HUES6 (cell line): ENCODE data around the gene HGFAC.

ENCODE experiments used
- H3K27ac ChIP-seq: 2 replicates; pipeline ENCODE4 v1.7.0; 2013; ENCODE audit warnings: low read depth, mild to moderate bottlenecking, low read length, inconsistent platforms
- H3K27me3 ChIP-seq: 2 replicates; pipeline ENCODE4 v1.6.1; 2013; ENCODE audit warnings: low read length; ENCODE audit not compliant: control insufficient read depth, insufficient read depth
- H3K36me3 ChIP-seq: 2 replicates; pipeline ENCODE4 v1.6.1; 2013; ENCODE audit warnings: low read length; ENCODE audit not compliant: control insufficient read depth, insufficient read depth
- H3K4me1 ChIP-seq: 2 replicates; pipeline ENCODE4 v1.6.1; 2013; ENCODE audit warnings: low read length; ENCODE audit not compliant: control insufficient read depth, insufficient read depth
- H3K4me3 ChIP-seq: 2 replicates; pipeline ENCODE4 v1.5.1; 2013; ENCODE audit warnings: low read depth, low read length
- H3K9ac ChIP-seq: one replicate; pipeline ENCODE4 v1.6.1; 2013; ENCODE audit warnings: mild to moderate bottlenecking, low read length
- H3K9me3 ChIP-seq: 2 replicates; pipeline ENCODE4 v1.6.1; 2013; ENCODE audit warnings: low read depth, low read length; ENCODE audit not compliant: control insufficient read depth, insufficient read depth

Gene HGFAC

DNA sequence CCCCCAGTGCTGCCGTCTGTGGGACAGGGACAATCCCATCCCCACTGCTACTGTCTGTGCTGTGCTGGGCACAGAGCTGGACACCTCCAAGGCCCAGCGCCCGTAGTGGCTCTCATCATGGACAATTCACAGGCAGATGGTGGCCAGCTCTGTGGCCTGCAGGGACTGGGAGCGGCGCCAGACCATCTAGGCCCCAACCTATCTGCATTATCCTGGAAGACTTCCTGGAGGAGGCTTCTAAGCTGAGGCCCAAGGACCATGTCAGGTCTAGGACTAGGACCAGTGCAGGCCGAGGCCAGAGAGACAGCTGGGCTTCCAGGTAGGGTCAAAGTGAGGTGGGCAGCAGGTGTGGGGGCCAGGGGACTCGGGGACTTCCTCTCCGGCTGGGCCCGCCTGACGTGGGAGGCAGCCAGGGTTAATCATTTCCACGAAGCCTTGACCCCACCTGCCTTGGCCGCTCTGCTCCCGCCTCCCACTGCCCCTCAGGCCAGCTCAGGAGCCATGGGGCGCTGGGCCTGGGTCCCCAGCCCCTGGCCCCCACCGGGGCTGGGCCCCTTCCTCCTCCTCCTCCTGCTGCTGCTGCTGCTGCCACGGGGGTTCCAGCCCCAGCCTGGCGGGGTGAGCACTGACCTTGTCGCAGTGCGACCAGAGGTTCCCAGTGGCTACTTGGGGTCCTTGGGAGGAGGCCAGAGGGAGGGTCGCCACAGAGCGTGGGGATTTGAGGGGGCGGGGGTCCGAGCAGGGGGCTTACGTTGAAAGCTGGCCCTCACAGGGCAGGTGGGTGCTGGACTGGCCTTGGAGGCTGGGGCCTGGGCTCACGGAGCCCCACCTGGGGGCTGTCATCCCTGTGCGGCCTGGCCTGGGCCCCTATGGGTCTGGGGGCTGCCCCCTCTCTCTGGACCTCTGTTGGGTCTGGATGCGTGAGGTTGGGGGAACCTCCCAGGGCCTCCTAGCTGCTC is at the start of gene HGFAC:
Gene HGFAC (plus strand): TSS at position 468 of the 959 bp plus-strand sequence. CDS start 34 bp downstream, at position 502.
- no peak within 1 kb of the TSS for H3K4me3 ChIP-seq
- no peak within 1 kb of the TSS for H3K9ac ChIP-seq
- no peaks in the 10 kb centered on the region for H3K9me3 ChIP-seq
- H3K27ac ChIP-seq, result no peak within 1 kb of the TSS
- H3K27me3 ChIP-seq, result no peaks in the 10 kb centered on the region
- no peaks in the 10 kb centered on the region for H3K36me3 ChIP-seq
- H3K4me1 ChIP-seq, result no peaks in the 10 kb centered on the region; the same call in 1 of the 2 replicates

DNA sequence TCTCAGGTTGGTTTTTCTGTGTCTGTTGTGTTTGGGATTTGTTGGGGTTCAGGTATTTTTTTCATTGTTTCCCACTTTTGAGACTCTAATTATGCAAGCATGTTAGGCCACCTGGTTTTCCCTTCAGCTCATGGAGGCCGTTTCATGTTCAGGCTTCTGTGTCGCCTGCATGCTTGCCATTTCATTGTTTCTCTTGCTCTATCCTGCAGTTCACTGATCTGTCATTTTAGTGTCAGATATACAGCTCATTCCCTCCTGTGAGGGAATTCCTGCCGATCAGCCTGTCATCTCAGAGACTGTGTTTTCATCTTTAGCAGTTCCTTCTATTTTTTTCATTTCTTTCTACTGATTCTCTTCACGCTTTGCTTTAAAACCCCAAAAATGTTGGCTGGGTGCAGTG is 49.4 kb upstream of the HGFAC start:
- no peak overlapping the region for H3K4me3 ChIP-seq
- H3K27ac ChIP-seq, result no peak overlapping the region
- H3K27me3 ChIP-seq, result no peaks in the 10 kb centered on the region
- no peak overlapping the region for H3K9ac ChIP-seq
- H3K4me1 ChIP-seq, result peaks cover 45% of the 10 kb centered on the region
- 0 out of 2 replicates have a peak, but pooled peaks cover 6% of the 10 kb centered on the region for H3K9me3 ChIP-seq
- H3K36me3 ChIP-seq, result no peaks in the 10 kb centered on the region

DNA sequence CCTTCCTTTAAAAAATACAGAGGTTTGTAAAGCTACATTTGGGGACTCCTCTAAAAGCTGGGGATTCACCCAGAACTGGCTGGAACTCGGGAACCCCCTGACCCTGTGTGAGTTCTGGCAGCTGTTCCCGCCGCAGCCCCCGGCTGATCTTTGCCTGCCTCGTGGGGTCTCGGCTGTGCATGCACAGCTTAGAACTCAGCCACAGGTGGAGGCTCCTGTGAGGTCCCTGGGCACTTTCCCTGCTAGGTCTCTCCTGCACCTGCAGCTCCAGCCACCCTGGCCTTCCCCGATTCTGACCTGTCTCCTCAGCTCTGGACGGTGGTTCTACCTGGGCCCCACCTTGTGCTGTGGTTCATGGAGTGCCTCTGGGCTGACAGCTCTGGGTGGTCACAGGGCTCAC is 48.6 kb upstream of the HGFAC start:
- no peak overlapping the region for H3K4me3 ChIP-seq
- H3K36me3 ChIP-seq, result no peaks in the 10 kb centered on the region
- no peak overlapping the region for H3K27ac ChIP-seq

DNA sequence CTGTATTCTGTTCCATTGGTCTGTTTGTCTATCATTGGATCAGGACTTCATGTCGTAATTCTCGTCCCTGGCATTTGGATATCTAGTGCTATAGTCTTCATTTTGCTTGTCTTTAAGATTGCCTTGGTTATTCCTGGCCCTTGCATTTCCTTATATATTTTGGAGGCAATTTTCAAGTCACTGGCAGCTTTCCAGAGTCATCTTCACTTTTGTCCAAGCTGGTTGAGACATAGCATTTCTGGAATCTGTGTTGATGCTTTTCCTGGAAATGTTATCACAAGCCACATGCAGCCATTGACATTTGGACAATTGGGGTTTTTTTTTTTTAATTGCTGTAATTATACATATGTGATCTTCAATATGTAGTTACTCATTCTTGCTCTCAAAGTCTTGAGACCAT is 45.2 kb upstream of the HGFAC start:
- 0 out of 2 replicates have a peak, but pooled peaks cover 6% of the 10 kb centered on the region for H3K9me3 ChIP-seq
- H3K4me1 ChIP-seq, result peaks cover 7% of the 10 kb centered on the region; the same call in 1 of the 2 replicates
- no peak overlapping the region for H3K27ac ChIP-seq
- H3K4me3 ChIP-seq, result no peak overlapping the region
- no peaks in the 10 kb centered on the region for H3K27me3 ChIP-seq
- H3K36me3 ChIP-seq, result no peaks in the 10 kb centered on the region
- H3K9ac ChIP-seq, result no peak overlapping the region

More for the DNA sequence above, 48.6 kb upstream of the HGFAC start:
- Histone ChIP-seq H3K9ac (no peak overlapping the region), H3K4me1 (peaks cover 37% of the 10 kb centered on the region), H3K9me3 (0 out of 2 replicates have a peak, but pooled peaks cover 6% of the 10 kb centered on the region), H3K27me3 (no peaks in the 10 kb centered on the region)

DNA sequence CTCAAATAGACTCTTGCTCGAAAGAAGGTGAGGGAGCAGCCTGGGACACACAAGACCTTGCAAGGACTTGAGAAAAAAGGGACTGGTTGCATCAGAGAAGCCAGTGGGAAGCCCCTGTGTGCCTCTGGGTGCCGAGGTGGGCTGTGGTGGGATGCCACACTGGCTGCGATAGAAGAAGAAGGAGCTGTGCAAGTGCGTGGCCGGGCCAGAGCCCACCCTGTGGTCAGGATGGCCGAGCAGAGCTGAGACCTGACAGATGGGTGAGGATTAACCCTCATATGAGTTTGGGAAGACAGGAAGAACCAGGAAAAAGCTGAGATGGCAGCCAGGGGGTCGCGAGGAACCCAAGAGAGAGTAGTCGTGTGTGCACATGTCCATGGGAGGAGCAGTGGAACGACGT is 44.6 kb upstream of the HGFAC start:
- no peaks in the 10 kb centered on the region for H3K36me3 ChIP-seq
- peaks cover 3% of the 10 kb centered on the region; the same call in 1 of the 2 replicates for H3K4me1 ChIP-seq
- H3K27me3 ChIP-seq, result no peaks in the 10 kb centered on the region
- no peak overlapping the region for H3K27ac ChIP-seq
- no peak overlapping the region for H3K9ac ChIP-seq
- H3K9me3 ChIP-seq, result 0 out of 2 replicates have a peak, but pooled peaks cover 6% of the 10 kb centered on the region
- H3K4me3 ChIP-seq, result no peak overlapping the region

DNA sequence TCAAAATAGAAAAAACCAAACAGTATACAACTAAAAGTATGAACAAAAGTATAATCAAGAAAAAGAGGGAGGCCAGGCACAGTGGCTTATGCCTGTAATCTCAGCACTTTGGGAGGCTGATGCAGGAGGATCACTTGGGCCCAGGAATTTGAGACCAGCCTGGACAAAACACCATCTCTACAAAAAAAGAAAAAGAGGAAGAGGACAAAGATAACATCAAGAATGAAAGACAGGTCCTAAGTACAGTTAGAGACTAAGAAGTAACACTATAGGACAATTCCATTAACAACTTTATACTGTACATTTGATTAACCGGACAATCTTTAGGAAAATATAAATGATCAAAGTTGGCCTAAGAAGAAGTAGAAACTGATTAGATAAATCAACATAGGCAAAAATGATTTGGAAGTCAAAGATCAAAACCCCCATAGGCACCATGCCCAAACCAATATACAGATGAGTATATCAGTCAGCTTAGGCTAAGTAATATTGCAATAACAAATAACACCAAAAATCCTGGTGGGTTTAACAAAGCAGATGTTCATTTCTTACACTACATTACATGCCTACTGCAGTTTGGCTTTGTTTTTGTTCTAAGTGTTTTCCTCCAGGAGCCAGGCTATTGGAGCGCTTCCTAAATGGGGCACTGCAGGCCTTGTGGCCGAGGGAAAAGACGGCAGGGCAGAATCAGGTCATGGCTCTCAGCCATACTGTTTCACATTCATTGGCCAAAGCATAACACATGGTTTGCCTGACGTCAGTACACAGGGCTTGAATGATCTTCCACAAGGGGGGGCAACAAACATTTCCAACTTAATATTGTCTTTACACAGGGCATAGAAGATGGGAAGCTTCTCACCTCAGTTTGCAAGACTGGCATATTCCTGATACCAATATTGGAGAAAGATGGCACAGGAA is 42.2 kb upstream of the HGFAC start:
- Histone ChIP-seq H3K36me3 (no peaks in the 10 kb centered on the region), H3K27ac (no peak overlapping the region), H3K4me3 (no peak overlapping the region), H3K9me3 (peaks cover 15% of the 10 kb centered on the region), H3K4me1 (no peaks in the 10 kb centered on the region), H3K27me3 (no peaks in the 10 kb centered on the region), H3K9ac (no peak overlapping the region)

DNA sequence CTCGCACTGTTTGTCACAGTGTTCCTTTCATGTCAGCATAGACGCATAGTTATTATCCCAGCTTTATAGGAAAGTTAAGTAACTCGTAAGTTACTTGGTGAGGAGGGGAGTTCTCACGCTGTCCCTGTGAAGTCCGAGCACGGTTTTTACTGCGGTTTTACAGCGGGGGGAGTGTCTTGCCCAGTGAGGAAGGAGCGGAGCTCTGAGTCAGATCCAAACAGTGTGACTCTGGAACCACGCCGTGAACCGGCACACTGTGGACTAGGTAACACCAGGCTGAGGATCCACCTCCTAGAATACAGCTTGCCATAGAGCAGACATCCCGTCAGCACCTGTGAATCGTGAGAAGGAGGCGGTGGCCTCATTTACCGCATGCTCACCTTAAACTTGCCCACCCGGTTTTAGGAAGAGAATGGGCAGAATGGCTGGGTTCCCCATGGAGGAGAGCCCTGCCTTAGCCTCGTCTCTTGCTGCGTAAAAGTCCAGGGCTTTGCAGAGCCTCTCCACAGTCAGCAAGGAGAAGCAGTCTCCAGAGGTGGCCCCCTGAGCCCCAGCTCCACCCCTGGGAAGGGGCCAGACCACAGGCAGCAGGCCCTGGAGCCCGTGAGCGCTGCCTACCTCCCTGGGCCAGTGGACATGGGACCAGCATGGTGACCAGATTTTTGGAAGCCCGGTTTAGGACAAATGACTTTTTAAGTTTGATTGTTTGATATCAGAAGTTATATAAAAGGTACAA is 40.2 kb upstream of the HGFAC start:
- no peaks in the 10 kb centered on the region for H3K4me1 ChIP-seq
- no peak overlapping the region for H3K27ac ChIP-seq
- no peak overlapping the region for H3K9ac ChIP-seq
- no peak overlapping the region for H3K4me3 ChIP-seq
- H3K36me3 ChIP-seq, result no peaks in the 10 kb centered on the region
- H3K9me3 ChIP-seq, result peaks cover 14% of the 10 kb centered on the region
- no peaks in the 10 kb centered on the region for H3K27me3 ChIP-seq

DNA sequence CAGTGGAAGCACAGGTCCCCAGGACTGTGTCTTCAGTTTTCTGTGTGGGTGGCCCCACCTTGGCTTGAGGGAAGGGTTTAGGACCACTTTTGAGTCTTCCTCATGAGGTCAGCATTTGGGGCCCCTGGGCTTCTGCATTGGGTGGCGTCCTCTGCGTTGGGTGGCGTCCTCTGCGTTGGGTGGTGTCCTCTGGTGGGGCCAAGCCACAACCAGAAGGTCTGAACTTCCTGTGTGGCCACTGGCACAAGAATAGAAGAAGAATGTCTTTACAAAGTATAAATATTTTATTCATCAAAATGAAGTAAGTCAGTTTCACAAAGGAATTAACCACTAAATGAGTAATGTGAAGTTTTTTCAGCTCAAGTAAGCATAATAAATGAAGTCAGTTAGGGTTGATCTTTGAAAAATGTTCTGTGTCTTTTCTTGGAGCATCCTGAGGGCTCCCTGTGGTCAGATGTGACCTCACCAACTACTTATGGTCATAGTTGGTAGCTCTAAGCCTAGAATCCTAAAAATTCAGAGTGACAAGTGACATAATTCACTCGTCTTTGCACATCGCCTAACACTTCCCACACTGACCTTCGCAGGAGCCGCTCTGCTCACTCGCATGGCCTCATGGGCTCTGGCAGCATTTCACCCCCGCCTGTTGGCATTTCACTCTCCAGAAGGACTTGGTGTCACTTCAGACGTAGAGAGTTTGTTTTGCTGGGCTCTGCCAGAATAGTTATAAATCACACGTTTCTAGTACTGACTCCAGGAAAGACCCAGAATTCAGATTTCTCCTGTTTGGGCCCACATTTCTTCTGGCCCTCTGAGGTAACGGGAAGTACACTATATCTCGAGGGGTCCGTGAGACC is 39.0 kb upstream of the HGFAC start:
- H3K9ac ChIP-seq, result no peak overlapping the region
- H3K27me3 ChIP-seq, result no peaks in the 10 kb centered on the region
- H3K9me3 ChIP-seq, result peaks cover 13% of the 10 kb centered on the region
- no peak overlapping the region for H3K4me3 ChIP-seq
- H3K4me1 ChIP-seq, result no peaks in the 10 kb centered on the region
- H3K36me3 ChIP-seq, result no peaks in the 10 kb centered on the region
- no peak overlapping the region for H3K27ac ChIP-seq

DNA sequence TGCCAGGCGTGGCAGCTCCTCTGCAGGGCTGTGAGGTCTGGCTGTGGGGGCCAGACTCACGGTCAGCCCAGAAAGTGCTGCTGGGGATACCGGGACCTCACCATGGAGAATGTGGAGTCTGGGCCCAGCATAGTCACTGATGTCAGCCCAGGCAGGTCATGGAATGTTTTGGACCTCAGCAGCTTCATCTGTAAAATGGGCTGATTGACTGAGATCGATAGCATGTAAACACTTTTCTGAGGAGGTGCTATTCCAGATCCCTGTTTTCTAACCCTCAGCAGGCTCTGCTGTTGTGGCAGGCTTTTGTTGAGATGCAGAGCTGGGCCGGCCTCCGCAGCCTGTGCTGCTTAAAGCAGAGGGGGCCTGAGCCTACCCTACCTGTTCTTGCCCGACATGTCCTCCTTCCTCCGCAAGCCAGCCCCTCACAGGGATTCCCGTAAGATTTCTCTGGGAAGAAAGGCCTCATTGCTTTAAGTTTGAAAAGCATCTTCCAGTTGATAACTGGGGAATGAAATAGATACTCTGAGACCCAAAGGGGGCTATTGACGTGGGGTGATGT is 38.3 kb upstream of the HGFAC start:
- Histone ChIP-seq H3K27ac (no peak overlapping the region), H3K4me3 (no peak overlapping the region), H3K9ac (no peak overlapping the region), H3K27me3 (no peaks in the 10 kb centered on the region), H3K4me1 (no peaks in the 10 kb centered on the region; the same call in 1 of the 2 replicates), H3K9me3 (peaks cover 13% of the 10 kb centered on the region), H3K36me3 (no peaks in the 10 kb centered on the region)
